Colonic mucosa (tissue), 4 donors: Measurements from ENCODE around the gene WRAP73. TPM values are rescaled to one million over a fixed set of nuclear protein-coding genes. Genes with fewer than 3 reads are reported as not detected.

ENCODE experiments used
- DNase-seq: peaks from one replicate; pipeline ENCODE4 v3.0.0-alpha.2; 2020
- H3K27ac ChIP-seq: fragments of 200-600 bp; one replicate; pipeline ENCODE4 v1.8.0; 2021
- H3K27me3 ChIP-seq: fragments of 200-600 bp; one replicate; pipeline ENCODE4 v1.8.0; 2021
- H3K36me3 ChIP-seq: fragments of 200-600 bp; one replicate; pipeline ENCODE4 v1.8.0; 2021
- H3K4me1 ChIP-seq: fragments of 200-600 bp; one replicate; pipeline ENCODE4 v1.8.0; 2021; ENCODE audit warnings: mild to moderate bottlenecking
- H3K4me3 ChIP-seq: fragments of 200-600 bp; one replicate; pipeline ENCODE4 v1.8.0; 2021
- H3K9ac ChIP-seq, 2 donors: one replicate each; pipeline ENCODE4 v1.7.0; 2013; ENCODE audit warnings: control low read depth in 2 of 2, low read depth in 2 of 2, low read length in 2 of 2
- H3K9me3 ChIP-seq: fragments of 200-600 bp; one replicate; pipeline ENCODE4 v1.8.0; 2021
- CTCF ChIP-seq: fragments of 200-600 bp; IDR thresholded peaks from one replicate; pipeline ENCODE4 v1.8.0; 2022; ENCODE audit warnings: antibody characterized with exemption, mild to moderate bottlenecking
- intact Hi-C: fragments of 100-400 bp; cut with DNase I; formaldehyde crosslinking; loops from one replicate; pipeline ENCODE4 v1.14.1; 2022
- total RNA-seq, 2 donors: library from RNA; stranded (reverse); fragmentation: NEBNext Ultra II Directional in 1 of 2; extraction: Animal tissue kit (Norgen Biotek cat#: 25700) in 1 of 2; gene quantifications; one replicate each; pipeline ENCODE4 v1.2.1, GENCODE V29; 2021
- donor health status: healthy.
- donor health status: DM: no; HTN: no; CAD: no.
- donor health status: DM: no; HTN: no; CAD: no.

WRAP73 gene
- total RNA-seq: 10 to 100 TPM; 19.9 to 24.2 TPM

- no peaks in the 10 kb centered on the region for H3K36me3 ChIP-seq
- no peak for TF ChIP-seq CTCF
- peak; percentile 88 for DNase-seq
- no peaks in the 10 kb centered on the region for H3K9me3 ChIP-seq
- intact Hi-C loops: no loop called here
- peaks cover 43% of the 10 kb centered on the region for H3K27me3 ChIP-seq
- peak within 1 kb of the TSS; percentile 75 for H3K4me3 ChIP-seq
- peak within 1 kb of the TSS; percentile 66 to 91 for H3K9ac ChIP-seq
- peaks cover 4% of the 10 kb centered on the region for H3K4me1 ChIP-seq
- H3K27ac ChIP-seq: no peak within 1 kb of the TSS
These were observed at the start of gene WRAP73 for GRCh38 chr1:3649342-3650247. TSS of gene WRAP73 (minus strand) at chr1:3650103. CDS start at chr1:3649999, 104 bp downstream.

- no peak overlapping the region for H3K4me3 ChIP-seq
- DNase-seq: no peak
- no peaks in the 10 kb centered on the region for H3K27me3 ChIP-seq
- H3K4me1 ChIP-seq: no peaks in the 10 kb centered on the region
- no peaks in the 10 kb centered on the region for H3K36me3 ChIP-seq
- intact Hi-C loops: no loop called here
- H3K9me3 ChIP-seq: no peaks in the 10 kb centered on the region
- no peak overlapping the region for H3K27ac ChIP-seq
- no peak for TF ChIP-seq CTCF
- H3K9ac ChIP-seq: no peak overlapping the region
These were observed 49.7 kb upstream of the WRAP73 start for GRCh38 chr1:3699596-3699995.

- Histone ChIP-seq H3K27ac (no peak overlapping the region), H3K4me1 (no peaks in the 10 kb centered on the region), H3K4me3 (no peak overlapping the region)
These were observed 48.9 kb upstream of the WRAP73 start for GRCh38 chr1:3698660-3699408.

GRCh38 chr1:3697810-3698209 is 47.9 kb upstream of the WRAP73 start:
- Histone ChIP-seq H3K4me1 (no peaks in the 10 kb centered on the region), H3K27me3 (no peaks in the 10 kb centered on the region), H3K36me3 (no peaks in the 10 kb centered on the region), H3K9me3 (no peaks in the 10 kb centered on the region), H3K9ac (no peak overlapping the region), H3K27ac (no peak overlapping the region), H3K4me3 (no peak overlapping the region)
- DNase-seq: peak; percentile 26
- intact Hi-C loops: no loop called here
- no peak for TF ChIP-seq CTCF

More at GRCh38 chr1:3698660-3699408, 48.9 kb upstream of the WRAP73 start:
- no peak overlapping the region for H3K9ac ChIP-seq
- H3K9me3 ChIP-seq: no peaks in the 10 kb centered on the region
- H3K27me3 ChIP-seq: no peaks in the 10 kb centered on the region
- no peak for TF ChIP-seq CTCF
- intact Hi-C loops: no loop called here
- no peak for DNase-seq
- H3K36me3 ChIP-seq: no peaks in the 10 kb centered on the region

GRCh38 chr1:3697104-3697503 is 47.2 kb upstream of the WRAP73 start:
- DNase-seq: no peak
- intact Hi-C loops: no loop called here

More at GRCh38 chr1:3697104-3697503, 47.2 kb upstream of the WRAP73 start:
- Histone ChIP-seq H3K27ac (no peak overlapping the region), H3K36me3 (no peaks in the 10 kb centered on the region), H3K9ac (no peak overlapping the region), H3K27me3 (no peaks in the 10 kb centered on the region), H3K4me1 (no peaks in the 10 kb centered on the region), H3K4me3 (no peak overlapping the region), H3K9me3 (no peaks in the 10 kb centered on the region)
- TF ChIP-seq CTCF: no peak
